Thymus (tissue), 11 donors: ENCODE results near the gene RASSF7. TPM values are rescaled to one million over a fixed set of nuclear protein-coding genes. Genes with fewer than 3 reads are reported as not detected.

Experiments
- DNase-seq, 9 donors: peaks; one replicate each; pipeline ENCODE4 v3.0.0-alpha.2; 2013; ENCODE audit warnings: low spot score in 9 of 9, low read depth in 6 of 9, missing footprints in 1 of 9
- H3K27ac ChIP-seq, 2 donors: one replicate each; pipeline ENCODE4 v1.5.1; 2013; ENCODE audit warnings: control low read depth in 1 of 2, low read depth in 1 of 2, low read length in 1 of 2, mild to moderate bottlenecking in 1 of 2, moderate library complexity in 1 of 2
- H3K27me3 ChIP-seq, 2 donors: one replicate each; pipeline ENCODE4 v1.5.1; 2013; ENCODE audit warnings: low read length in 1 of 2; ENCODE audit not compliant: control insufficient read depth in 2 of 2, insufficient read depth in 1 of 2
- H3K36me3 ChIP-seq, 2 donors: one replicate each; pipeline ENCODE4 v1.5.1; 2013; ENCODE audit warnings: low read length in 1 of 2, mild to moderate bottlenecking in 1 of 2, moderate library complexity in 1 of 2; ENCODE audit not compliant: control insufficient read depth in 2 of 2, insufficient read depth in 2 of 2
- H3K4me1 ChIP-seq, 2 donors: one replicate each; pipeline ENCODE4 v1.5.1; 2013; ENCODE audit warnings: low read length in 2 of 2; ENCODE audit not compliant: control insufficient read depth in 2 of 2, insufficient read depth in 2 of 2
- H3K4me3 ChIP-seq, 2 donors: one replicate each; pipeline ENCODE4 v1.5.1; 2013; ENCODE audit warnings: low read length in 2 of 2, control low read depth in 1 of 2, mild to moderate bottlenecking in 1 of 2
- H3K9me3 ChIP-seq, 2 donors: one replicate each; pipeline ENCODE4 v1.5.1; 2013; ENCODE audit warnings: low read length in 1 of 2, mild to moderate bottlenecking in 1 of 2; ENCODE audit not compliant: control insufficient read depth in 2 of 2, insufficient read depth in 1 of 2
- WGBS: extraction: QIAGEN DNeasy Blood & Tissue Kit; methylation state at CpG from one replicate; pipeline ENCODE4 v1.1.7; 2013; 5-methylcytosine and 5-hydroxymethylcytosine counted together
- polyA plus RNA-seq: library from polyadenylated mRNA; stranded (reverse); fragments of 200-250 nt; gene quantifications from one replicate; pipeline ENCODE4 v1.2.3, GENCODE V29; 2013
- total RNA-seq: library from RNA; stranded (reverse); fragments of 120-200 nt; gene quantifications from one replicate; pipeline ENCODE4 v1.2.4, GENCODE V29; 2013
- donor health status: healthy.

The RASSF7 gene
- total and polyA plus RNA-seq, 2 donors = 22.5 to 51.2 TPM

GRCh38 chr11:613369-613968 lies 52.7 kb downstream of the RASSF7 start:
- peak overlapping the region; percentile 47 to 68 for H3K27ac ChIP-seq
- WGBS = 84% methylated on average over 36 of the region's 36 CpGs
- peaks cover 61 to 67% of the 10 kb centered on the region in 2 donors for H3K36me3 ChIP-seq
- H3K27me3 ChIP-seq = no peaks in the 10 kb centered on the region
- peaks cover 9 to 29% of the 10 kb centered on the region in 2 donors for H3K4me1 ChIP-seq
- DNase-seq = peak in 6 of 9 donors; percentile 37 to 68 (median 62)
- H3K9me3 ChIP-seq = no peaks in the 10 kb centered on the region
- no peak overlapping the region for H3K4me3 ChIP-seq

Other genes with a start within 250 kb of the RASSF7 start
- 206 TPM for gene IFITM1, start 246.9 kb upstream of the RASSF7 start, total RNA-seq
- gene IFITM1, start 246.9 kb upstream of the RASSF7 start, polyA plus RNA-seq = 463 TPM
- 48.1 TPM for gene IFITM3, start 240.1 kb upstream of the RASSF7 start, total RNA-seq
- gene IFITM3, start 240.1 kb upstream of the RASSF7 start, polyA plus RNA-seq = 636 TPM
- gene B4GALNT4, start 191.5 kb upstream of the RASSF7 start, total RNA-seq = 3.5 TPM
- gene B4GALNT4, start 191.5 kb upstream of the RASSF7 start, polyA plus RNA-seq = 6.1 TPM
- 7.7 TPM for gene PKP3, start 166.8 kb upstream of the RASSF7 start, total RNA-seq
- gene PKP3, start 166.8 kb upstream of the RASSF7 start, polyA plus RNA-seq = 26.5 TPM
- gene SIGIRR, start 146.0 kb upstream of the RASSF7 start, total RNA-seq = 39.4 TPM
- gene SIGIRR, start 146.0 kb upstream of the RASSF7 start, polyA plus RNA-seq = 153 TPM
- gene ANO9, start 119.0 kb upstream of the RASSF7 start, total RNA-seq = 26.3 TPM
- gene ANO9, start 119.0 kb upstream of the RASSF7 start, polyA plus RNA-seq = 114 TPM
- 12.1 TPM for gene PTDSS2, start 110.7 kb upstream of the RASSF7 start, total RNA-seq
- 24.1 TPM for gene PTDSS2, start 110.7 kb upstream of the RASSF7 start, polyA plus RNA-seq
- 79.2 TPM for gene RNH1, start 53.7 kb upstream of the RASSF7 start, total RNA-seq
- 114 TPM for gene RNH1, start 53.7 kb upstream of the RASSF7 start, polyA plus RNA-seq
- gene HRAS, start 25.4 kb upstream of the RASSF7 start, total RNA-seq = 44.1 TPM
- 145 TPM for gene HRAS, start 25.4 kb upstream of the RASSF7 start, polyA plus RNA-seq
- gene LRRC56, start 23.4 kb upstream of the RASSF7 start, total RNA-seq = 0.47 TPM
- 2.4 TPM for gene LRRC56, start 23.4 kb upstream of the RASSF7 start, polyA plus RNA-seq
- 1.1 TPM for gene LMNTD2, start 232 bp upstream of the RASSF7 start, total RNA-seq
- gene LMNTD2, start 232 bp upstream of the RASSF7 start, polyA plus RNA-seq = 5.8 TPM
- 17.0 TPM for gene PHRF1, start 15.5 kb downstream of the RASSF7 start, total RNA-seq
- 23.7 TPM for gene PHRF1, start 15.5 kb downstream of the RASSF7 start, polyA plus RNA-seq
- 44.5 TPM for gene IRF7, start 55.0 kb downstream of the RASSF7 start, total RNA-seq
- gene IRF7, start 55.0 kb downstream of the RASSF7 start, polyA plus RNA-seq = 102 TPM
- not detected for gene CDHR5, start 64.0 kb downstream of the RASSF7 start, total RNA-seq
- 0.05 TPM for gene CDHR5, start 64.0 kb downstream of the RASSF7 start, polyA plus RNA-seq
- 0.19 TPM for gene SCT, start 66.2 kb downstream of the RASSF7 start, total RNA-seq
- gene SCT, start 66.2 kb downstream of the RASSF7 start, polyA plus RNA-seq = 0.25 TPM
- gene DRD4, start 76.3 kb downstream of the RASSF7 start, total RNA-seq = 0.09 TPM
- gene DRD4, start 76.3 kb downstream of the RASSF7 start, polyA plus RNA-seq = 0.82 TPM
- gene DEAF1, start 134.3 kb downstream of the RASSF7 start, total RNA-seq = 20.7 TPM
- gene DEAF1, start 134.3 kb downstream of the RASSF7 start, polyA plus RNA-seq = 27.2 TPM
- gene TMEM80, start 134.8 kb downstream of the RASSF7 start, total RNA-seq = 17.7 TPM
- gene TMEM80, start 134.8 kb downstream of the RASSF7 start, polyA plus RNA-seq = 31.1 TPM
- 3.9 TPM for gene EPS8L2, start 145.3 kb downstream of the RASSF7 start, total RNA-seq
- 28.8 TPM for gene EPS8L2, start 145.3 kb downstream of the RASSF7 start, polyA plus RNA-seq
- 141 TPM for gene TALDO1, start 186.5 kb downstream of the RASSF7 start, total RNA-seq
- gene TALDO1, start 186.5 kb downstream of the RASSF7 start, polyA plus RNA-seq = 115 TPM
- 13.0 TPM for gene GATD1, start 216.5 kb downstream of the RASSF7 start, total RNA-seq
- gene GATD1, start 216.5 kb downstream of the RASSF7 start, polyA plus RNA-seq = 31.2 TPM
- gene CEND1, start 229.1 kb downstream of the RASSF7 start, total RNA-seq = 0.19 TPM
- 0.25 TPM for gene CEND1, start 229.1 kb downstream of the RASSF7 start, polyA plus RNA-seq
- 5.7 TPM for gene SLC25A22, start 237.3 kb downstream of the RASSF7 start, total RNA-seq
- 11.8 TPM for gene SLC25A22, start 237.3 kb downstream of the RASSF7 start, polyA plus RNA-seq
- gene PIDD1, start 244.3 kb downstream of the RASSF7 start, total RNA-seq = 6.6 TPM
- 46.0 TPM for gene PIDD1, start 244.3 kb downstream of the RASSF7 start, polyA plus RNA-seq
- 1,873 TPM for gene RPLP2, start 249.0 kb downstream of the RASSF7 start, total RNA-seq
- gene RPLP2, start 249.0 kb downstream of the RASSF7 start, polyA plus RNA-seq = 2,667 TPM